Rectal smooth muscle tissue (tissue), 1 donor: Measurements from ENCODE around the gene IL36RN.

ENCODE experiments used
- H3K27ac ChIP-seq: one replicate; pipeline ENCODE4 v1.7.0; 2013; ENCODE audit warnings: low read depth, low read length, inconsistent platforms
- H3K27me3 ChIP-seq: one replicate; pipeline ENCODE4 v1.7.0; 2013; ENCODE audit warnings: low read length; ENCODE audit not compliant: control insufficient read depth, insufficient read depth
- H3K36me3 ChIP-seq: one replicate; pipeline ENCODE4 v1.7.0; 2013; ENCODE audit warnings: low read length; ENCODE audit not compliant: control insufficient read depth, insufficient read depth
- H3K4me1 ChIP-seq: one replicate; pipeline ENCODE4 v1.7.0; 2013; ENCODE audit warnings: low read length; ENCODE audit not compliant: control insufficient read depth, insufficient read depth
- H3K4me3 ChIP-seq: one replicate; pipeline ENCODE4 v1.7.0; 2013; ENCODE audit warnings: low read length
- H3K9ac ChIP-seq: one replicate; pipeline ENCODE4 v1.7.0; 2013; ENCODE audit warnings: low read length

Gene IL36RN

DNA sequence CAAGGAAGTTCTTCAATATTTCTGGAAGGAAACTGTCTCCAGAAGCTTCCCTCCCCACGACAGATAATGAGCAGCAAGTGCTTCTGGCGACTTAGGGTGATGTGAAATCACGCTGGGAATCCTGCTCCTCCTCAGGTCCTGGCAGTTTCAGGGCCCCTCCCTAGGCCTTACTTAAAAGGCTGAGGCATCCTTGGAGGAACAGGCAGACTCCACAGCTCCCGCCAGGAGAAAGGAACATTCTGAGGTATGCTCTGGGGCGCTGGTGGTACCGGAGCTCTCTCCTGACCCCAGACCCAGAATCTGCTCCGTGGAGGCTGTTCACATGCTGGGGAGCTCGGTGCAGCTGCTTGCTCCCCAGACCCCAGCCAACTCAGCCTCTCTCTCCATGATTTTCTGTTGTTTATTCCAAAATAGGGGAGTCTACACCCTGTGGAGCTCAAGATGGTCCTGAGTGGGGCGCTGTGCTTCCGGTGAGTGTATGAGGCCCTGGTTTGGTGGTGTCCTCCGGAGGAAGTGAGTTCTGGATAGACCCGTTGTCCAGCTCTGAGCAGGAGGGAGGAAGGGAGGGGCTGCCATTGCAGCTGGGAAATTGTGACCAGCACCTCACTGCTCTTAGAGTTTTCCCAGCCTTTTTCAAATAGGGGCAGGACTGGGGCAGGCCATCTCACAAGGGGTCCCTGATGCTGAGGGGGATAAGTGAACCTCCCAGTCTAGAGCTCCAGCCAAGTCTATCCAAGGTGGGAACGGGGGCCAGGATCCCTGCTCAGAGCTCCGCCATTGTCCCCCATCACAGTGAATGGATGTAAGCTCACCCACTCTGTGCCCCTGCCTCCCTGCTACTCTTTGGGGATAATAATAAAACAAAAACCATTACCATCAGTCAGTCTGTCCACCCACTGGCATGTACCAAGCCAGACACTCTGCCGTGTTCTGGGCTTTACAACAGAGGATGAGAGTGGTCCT lies at the start of gene IL36RN:
Gene IL36RN (plus strand): TSS at position 201 of the 963 bp plus-strand sequence. CDS start 241 bp downstream, at position 442.
- Histone ChIP-seq H3K27ac (no peak within 1 kb of the TSS), H3K27me3 (no peaks in the 10 kb centered on the region), H3K4me3 (no peak within 1 kb of the TSS), H3K4me1 (no peaks in the 10 kb centered on the region), H3K9ac (no peak within 1 kb of the TSS), H3K36me3 (no peaks in the 10 kb centered on the region)

- Histone ChIP-seq H3K27ac (no peak overlapping the region), H3K27me3 (no peaks in the 10 kb centered on the region), H3K36me3 (no peaks in the 10 kb centered on the region), H3K4me1 (no peaks in the 10 kb centered on the region), H3K9ac (no peak overlapping the region), H3K4me3 (no peak overlapping the region)
These were observed 49.4 kb upstream of the IL36RN start for GRCh38 chr2:113009622-113010021.

DNA sequence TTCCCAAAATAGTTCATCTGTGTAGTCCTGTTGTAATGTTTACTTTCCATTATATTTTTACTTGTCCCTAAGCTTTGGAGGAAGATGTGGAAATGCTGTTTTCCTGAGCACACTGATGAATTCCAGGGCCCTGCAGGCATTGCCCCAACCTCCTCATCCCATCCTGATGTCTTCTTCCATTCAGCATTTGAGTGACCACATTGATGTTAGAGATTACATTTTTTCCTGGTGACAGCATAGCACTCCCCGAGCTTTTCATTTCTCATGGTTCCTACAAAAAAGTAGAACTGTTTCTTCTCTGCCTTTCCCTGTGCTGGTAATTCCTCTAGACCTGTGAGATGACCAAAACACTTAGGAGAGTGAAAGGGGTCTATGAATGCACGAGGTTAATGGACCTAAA lies 48.9 kb upstream of the IL36RN start:
- H3K27ac ChIP-seq = no peak overlapping the region
- H3K36me3 ChIP-seq = no peaks in the 10 kb centered on the region
- H3K4me3 ChIP-seq = no peak overlapping the region
- no peaks in the 10 kb centered on the region for H3K4me1 ChIP-seq
- H3K27me3 ChIP-seq = no peaks in the 10 kb centered on the region
- no peak overlapping the region for H3K9ac ChIP-seq

DNA sequence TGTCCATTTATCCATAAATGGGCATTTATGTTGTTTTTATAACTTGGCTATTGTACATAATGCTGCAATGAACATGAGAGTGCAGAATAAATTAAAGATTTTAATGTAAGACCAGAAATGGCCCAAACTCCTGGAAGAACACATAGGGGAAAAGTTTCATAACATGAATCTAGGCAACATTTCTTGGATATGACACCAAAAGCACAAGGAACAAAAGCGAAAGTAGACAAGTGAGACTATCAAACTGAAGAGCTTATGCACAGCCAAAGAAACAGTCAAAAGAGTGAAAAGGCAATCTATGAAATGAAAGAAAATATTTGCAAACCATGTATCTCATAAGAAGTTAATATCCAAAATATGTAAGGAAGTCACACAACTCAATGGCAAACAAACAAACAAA lies 47.9 kb upstream of the IL36RN start:
- H3K27me3 ChIP-seq = no peaks in the 10 kb centered on the region
- no peak overlapping the region for H3K4me3 ChIP-seq
- H3K36me3 ChIP-seq = no peaks in the 10 kb centered on the region
- no peak overlapping the region for H3K27ac ChIP-seq
- no peaks in the 10 kb centered on the region for H3K4me1 ChIP-seq
- H3K9ac ChIP-seq = no peak overlapping the region

DNA sequence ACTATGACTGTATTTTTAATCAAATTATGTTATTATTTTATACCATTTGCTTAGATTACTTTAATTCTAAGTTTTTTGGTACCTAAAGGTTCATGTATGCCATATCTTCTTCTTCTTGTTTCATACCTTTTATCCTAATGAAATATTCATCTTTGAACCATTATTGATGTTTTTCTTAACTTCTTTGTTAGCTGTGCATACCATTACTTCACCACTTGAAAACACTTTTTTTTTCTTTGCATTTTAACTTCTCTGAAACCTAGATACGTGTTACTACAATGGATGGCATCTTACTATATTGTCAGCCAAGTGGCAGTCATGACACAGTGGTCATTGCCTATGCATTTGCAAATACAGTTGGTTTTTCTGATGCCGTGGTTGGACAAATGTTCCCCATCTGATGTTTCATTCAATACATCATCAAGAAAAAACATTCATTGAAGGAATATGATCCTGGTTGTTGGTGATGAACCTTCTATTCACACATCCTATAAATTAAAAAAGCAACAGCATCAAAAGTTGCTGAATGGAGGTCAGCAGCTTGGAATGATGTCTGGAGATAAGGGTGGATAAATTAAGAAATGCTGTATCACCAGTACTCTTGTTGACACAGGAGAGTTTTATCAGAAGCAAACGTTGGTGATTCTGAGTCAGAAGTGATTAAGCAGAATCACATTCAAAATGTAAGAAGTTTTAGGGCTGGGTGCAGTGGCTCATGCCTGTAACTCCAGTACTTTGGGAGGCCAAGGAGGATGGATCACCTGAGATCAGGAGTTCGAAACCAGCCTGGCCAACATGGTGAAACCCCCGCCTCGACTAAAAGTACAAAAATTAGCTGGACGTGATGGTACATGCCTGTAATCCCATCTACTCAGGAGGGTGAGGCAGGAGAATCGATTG lies 46.3 kb upstream of the IL36RN start:
- H3K27ac ChIP-seq = no peak overlapping the region
- no peaks in the 10 kb centered on the region for H3K36me3 ChIP-seq
- no peak overlapping the region for H3K4me3 ChIP-seq
- H3K4me1 ChIP-seq = no peaks in the 10 kb centered on the region
- H3K9ac ChIP-seq = no peak overlapping the region
- no peaks in the 10 kb centered on the region for H3K27me3 ChIP-seq

GRCh38 chr2:113013336-113013661 lies 45.7 kb upstream of the IL36RN start:
- no peaks in the 10 kb centered on the region for H3K4me1 ChIP-seq
- no peak overlapping the region for H3K4me3 ChIP-seq
- H3K27ac ChIP-seq = no peak overlapping the region
- H3K36me3 ChIP-seq = no peaks in the 10 kb centered on the region
- no peaks in the 10 kb centered on the region for H3K27me3 ChIP-seq
- H3K9ac ChIP-seq = no peak overlapping the region

DNA sequence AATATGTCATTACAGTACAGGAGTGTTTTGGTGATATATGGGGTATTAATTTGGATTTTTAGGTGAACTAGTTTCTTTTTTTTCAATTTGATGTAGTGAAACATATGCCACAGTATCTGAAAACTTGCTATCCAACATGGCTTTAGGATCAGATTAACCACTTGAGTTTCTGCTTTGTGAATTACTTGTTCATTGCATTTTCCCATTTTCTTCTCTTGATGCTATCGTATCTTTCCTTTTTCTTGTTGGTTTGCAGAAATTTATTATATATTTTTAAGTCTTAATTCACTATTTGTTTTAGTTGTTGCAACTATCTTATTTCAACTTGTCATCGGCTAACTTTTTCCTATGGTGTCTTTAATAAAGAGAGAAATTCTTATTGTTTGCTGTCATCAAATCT lies 44.9 kb upstream of the IL36RN start:
- Histone ChIP-seq H3K4me3 (no peak overlapping the region), H3K4me1 (no peaks in the 10 kb centered on the region), H3K36me3 (no peaks in the 10 kb centered on the region), H3K27ac (no peak overlapping the region), H3K27me3 (no peaks in the 10 kb centered on the region), H3K9ac (no peak overlapping the region)

GRCh38 chr2:113015042-113015441 lies 44.0 kb upstream of the IL36RN start:
- H3K4me1 ChIP-seq = no peaks in the 10 kb centered on the region
- no peak overlapping the region for H3K27ac ChIP-seq
- H3K36me3 ChIP-seq = no peaks in the 10 kb centered on the region
- no peak overlapping the region for H3K9ac ChIP-seq
- H3K4me3 ChIP-seq = no peak overlapping the region
- no peaks in the 10 kb centered on the region for H3K27me3 ChIP-seq

DNA sequence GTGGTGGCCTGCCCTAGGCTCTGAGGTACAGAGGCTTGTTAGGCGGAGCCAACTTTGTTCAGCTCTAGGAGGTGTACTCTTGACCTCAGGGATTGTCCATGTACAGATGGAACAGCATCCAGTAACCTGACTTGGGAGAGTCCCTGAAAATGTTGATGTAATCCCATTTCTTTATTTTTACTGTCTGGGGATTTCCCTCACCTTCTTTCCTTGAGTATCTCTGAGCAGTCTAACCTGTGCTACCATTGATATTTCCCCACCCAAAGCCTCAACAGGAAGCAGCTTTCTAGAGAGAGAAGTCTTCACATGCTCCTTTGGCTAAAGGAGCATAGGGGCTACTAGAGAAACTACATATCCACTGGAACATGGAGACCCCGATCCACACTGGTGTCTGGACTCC lies 43.3 kb upstream of the IL36RN start:
- H3K27ac ChIP-seq = no peak overlapping the region
- H3K4me1 ChIP-seq = no peaks in the 10 kb centered on the region
- no peak overlapping the region for H3K9ac ChIP-seq
- H3K27me3 ChIP-seq = no peaks in the 10 kb centered on the region
- no peaks in the 10 kb centered on the region for H3K36me3 ChIP-seq
- H3K4me3 ChIP-seq = no peak overlapping the region

GRCh38 chr2:113018509-113018908 lies 40.5 kb upstream of the IL36RN start:
- H3K9ac ChIP-seq = no peak overlapping the region
- no peaks in the 10 kb centered on the region for H3K27me3 ChIP-seq
- H3K4me1 ChIP-seq = no peaks in the 10 kb centered on the region
- H3K36me3 ChIP-seq = no peaks in the 10 kb centered on the region
- no peak overlapping the region for H3K4me3 ChIP-seq
- no peak overlapping the region for H3K27ac ChIP-seq

GRCh38 chr2:113021312-113021711 lies 37.7 kb upstream of the IL36RN start:
- H3K4me3 ChIP-seq = no peak overlapping the region
- no peaks in the 10 kb centered on the region for H3K27me3 ChIP-seq
- H3K27ac ChIP-seq = no peak overlapping the region
- H3K4me1 ChIP-seq = no peaks in the 10 kb centered on the region
- H3K36me3 ChIP-seq = no peaks in the 10 kb centered on the region
- no peak overlapping the region for H3K9ac ChIP-seq

- H3K4me3 ChIP-seq = no peak overlapping the region
- H3K27me3 ChIP-seq = peaks cover 5% of the 10 kb centered on the region
- H3K36me3 ChIP-seq = no peaks in the 10 kb centered on the region
- no peak overlapping the region for H3K27ac ChIP-seq
- H3K9ac ChIP-seq = no peak overlapping the region
- H3K4me1 ChIP-seq = no peaks in the 10 kb centered on the region
These were observed 34.2 kb upstream of the IL36RN start for GRCh38 chr2:113024764-113025163.
